ENCODE measurements around the gene MCUB.

DNA sequence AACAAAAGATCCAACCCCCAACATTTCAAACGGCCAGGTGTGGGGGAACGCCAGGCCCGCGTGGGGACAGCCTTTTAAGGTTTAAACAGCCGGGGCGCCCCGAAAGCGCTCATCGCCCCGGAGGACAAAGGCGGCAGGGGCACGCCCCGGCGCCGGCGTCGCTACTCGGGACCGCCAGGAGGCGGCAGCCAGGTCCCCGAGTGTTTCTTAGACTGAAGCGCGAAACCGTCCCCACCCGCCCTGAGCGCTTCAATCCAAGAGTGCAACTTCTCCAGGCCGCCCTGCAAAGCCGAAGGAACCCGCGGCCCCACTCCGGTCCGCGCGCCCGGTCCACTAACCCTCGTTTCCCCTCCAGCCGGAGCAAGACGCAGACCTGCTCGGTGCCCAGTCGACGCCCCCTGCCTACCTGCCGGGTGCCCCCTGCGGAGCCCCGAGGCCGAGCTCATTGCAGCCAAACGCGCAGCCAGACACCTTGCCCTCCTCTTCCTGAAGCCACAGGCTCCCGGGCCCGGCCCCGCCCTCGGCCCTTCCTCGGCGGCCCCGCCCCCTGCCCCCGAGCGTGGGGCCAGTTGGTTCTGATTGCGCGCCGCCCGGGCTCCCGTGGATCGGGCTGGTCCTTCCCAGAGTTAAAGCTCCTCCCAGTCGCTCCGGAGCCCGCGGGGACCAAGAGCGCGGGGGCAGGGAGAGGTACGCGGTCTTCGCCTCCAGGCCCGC is 143.1 kb downstream of the MCUB start, which contains the start of gene CASP6:
- TF ChIP-seq EZH2 (IDR thresholded peaks at IDR 0.05; ENCODE audit: borderline replicate concordance, insufficient read depth, low read length, poor library complexity, severe bottlenecking) (no peak), EP300 (conservative IDR thresholded peaks at IDR 0.05; ENCODE audit: poor library complexity, severe bottlenecking) (peak; percentile 25), MXI1 (conservative IDR thresholded peaks at IDR 0.05; ENCODE audit: poor library complexity, severe bottlenecking) (peak; percentile 37), SMC3 (conservative IDR thresholded peaks at IDR 0.05; ENCODE audit: poor library complexity) (peak; percentile 76), TAF1 (IDR thresholded peaks at IDR 0.05; ENCODE audit: low read depth) (peak; percentile 59)
- TF ChIP-seq, protein P1, sequence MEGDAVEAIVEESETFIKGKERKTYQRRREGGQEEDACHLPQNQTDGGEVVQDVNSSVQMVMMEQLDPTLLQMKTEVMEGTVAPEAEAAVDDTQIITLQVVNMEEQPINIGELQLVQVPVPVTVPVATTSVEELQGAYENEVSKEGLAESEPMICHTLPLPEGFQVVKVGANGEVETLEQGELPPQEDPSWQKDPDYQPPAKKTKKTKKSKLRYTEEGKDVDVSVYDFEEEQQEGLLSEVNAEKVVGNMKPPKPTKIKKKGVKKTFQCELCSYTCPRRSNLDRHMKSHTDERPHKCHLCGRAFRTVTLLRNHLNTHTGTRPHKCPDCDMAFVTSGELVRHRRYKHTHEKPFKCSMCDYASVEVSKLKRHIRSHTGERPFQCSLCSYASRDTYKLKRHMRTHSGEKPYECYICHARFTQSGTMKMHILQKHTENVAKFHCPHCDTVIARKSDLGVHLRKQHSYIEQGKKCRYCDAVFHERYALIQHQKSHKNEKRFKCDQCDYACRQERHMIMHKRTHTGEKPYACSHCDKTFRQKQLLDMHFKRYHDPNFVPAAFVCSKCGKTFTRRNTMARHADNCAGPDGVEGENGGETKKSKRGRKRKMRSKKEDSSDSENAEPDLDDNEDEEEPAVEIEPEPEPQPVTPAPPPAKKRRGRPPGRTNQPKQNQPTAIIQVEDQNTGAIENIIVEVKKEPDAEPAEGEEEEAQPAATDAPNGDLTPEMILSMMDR (IDR thresholded peaks at IDR 0.05; ENCODE audit: poor library complexity, severe bottlenecking): peak; percentile 83
- TF ChIP-seq, protein P2, sequence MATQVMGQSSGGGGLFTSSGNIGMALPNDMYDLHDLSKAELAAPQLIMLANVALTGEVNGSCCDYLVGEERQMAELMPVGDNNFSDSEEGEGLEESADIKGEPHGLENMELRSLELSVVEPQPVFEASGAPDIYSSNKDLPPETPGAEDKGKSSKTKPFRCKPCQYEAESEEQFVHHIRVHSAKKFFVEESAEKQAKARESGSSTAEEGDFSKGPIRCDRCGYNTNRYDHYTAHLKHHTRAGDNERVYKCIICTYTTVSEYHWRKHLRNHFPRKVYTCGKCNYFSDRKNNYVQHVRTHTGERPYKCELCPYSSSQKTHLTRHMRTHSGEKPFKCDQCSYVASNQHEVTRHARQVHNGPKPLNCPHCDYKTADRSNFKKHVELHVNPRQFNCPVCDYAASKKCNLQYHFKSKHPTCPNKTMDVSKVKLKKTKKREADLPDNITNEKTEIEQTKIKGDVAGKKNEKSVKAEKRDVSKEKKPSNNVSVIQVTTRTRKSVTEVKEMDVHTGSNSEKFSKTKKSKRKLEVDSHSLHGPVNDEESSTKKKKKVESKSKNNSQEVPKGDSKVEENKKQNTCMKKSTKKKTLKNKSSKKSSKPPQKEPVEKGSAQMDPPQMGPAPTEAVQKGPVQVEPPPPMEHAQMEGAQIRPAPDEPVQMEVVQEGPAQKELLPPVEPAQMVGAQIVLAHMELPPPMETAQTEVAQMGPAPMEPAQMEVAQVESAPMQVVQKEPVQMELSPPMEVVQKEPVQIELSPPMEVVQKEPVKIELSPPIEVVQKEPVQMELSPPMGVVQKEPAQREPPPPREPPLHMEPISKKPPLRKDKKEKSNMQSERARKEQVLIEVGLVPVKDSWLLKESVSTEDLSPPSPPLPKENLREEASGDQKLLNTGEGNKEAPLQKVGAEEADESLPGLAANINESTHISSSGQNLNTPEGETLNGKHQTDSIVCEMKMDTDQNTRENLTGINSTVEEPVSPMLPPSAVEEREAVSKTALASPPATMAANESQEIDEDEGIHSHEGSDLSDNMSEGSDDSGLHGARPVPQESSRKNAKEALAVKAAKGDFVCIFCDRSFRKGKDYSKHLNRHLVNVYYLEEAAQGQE (IDR thresholded peaks at IDR 0.05; ENCODE audit: borderline replicate concordance): no peak

All from neural cell (in vitro differentiated cells).